OCI-LY3 (cell line): Measurements from ENCODE around the gene ADAMTS3.

Experiments
- EZH2phosphoT487 ChIP-seq: fragments of 200-600 bp; shearing (Covaris generic); IDR thresholded peaks from 2 replicates; pipeline ENCODE4 v1.6.1; 2018; ENCODE audit warnings: antibody characterized with exemption, mixed run types, low read depth
- TF ChIP-seq, protein P1 (sequence below): fragments of 200-600, 300-600 bp; sonication (generic); IDR thresholded peaks from 2 replicates; pipeline ENCODE4 v1.5.1; 2014; ENCODE audit warnings: antibody characterized with exemption, low read length, low read depth

- TF ChIP-seq, protein P1, sequence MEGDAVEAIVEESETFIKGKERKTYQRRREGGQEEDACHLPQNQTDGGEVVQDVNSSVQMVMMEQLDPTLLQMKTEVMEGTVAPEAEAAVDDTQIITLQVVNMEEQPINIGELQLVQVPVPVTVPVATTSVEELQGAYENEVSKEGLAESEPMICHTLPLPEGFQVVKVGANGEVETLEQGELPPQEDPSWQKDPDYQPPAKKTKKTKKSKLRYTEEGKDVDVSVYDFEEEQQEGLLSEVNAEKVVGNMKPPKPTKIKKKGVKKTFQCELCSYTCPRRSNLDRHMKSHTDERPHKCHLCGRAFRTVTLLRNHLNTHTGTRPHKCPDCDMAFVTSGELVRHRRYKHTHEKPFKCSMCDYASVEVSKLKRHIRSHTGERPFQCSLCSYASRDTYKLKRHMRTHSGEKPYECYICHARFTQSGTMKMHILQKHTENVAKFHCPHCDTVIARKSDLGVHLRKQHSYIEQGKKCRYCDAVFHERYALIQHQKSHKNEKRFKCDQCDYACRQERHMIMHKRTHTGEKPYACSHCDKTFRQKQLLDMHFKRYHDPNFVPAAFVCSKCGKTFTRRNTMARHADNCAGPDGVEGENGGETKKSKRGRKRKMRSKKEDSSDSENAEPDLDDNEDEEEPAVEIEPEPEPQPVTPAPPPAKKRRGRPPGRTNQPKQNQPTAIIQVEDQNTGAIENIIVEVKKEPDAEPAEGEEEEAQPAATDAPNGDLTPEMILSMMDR: no peak
- TF ChIP-seq EZH2phosphoT487: no peak
These were observed 97.2 kb downstream of the ADAMTS3 start for GRCh38 chr4:72471816-72472215.
